ENCODE data around the gene TUT1.

GRCh38 chr11:62615521-62615920 is 24.2 kb upstream of the TUT1 start:
- no peak for TF ChIP-seq EZH2 (IDR thresholded peaks at IDR 0.05)
- TF ChIP-seq POLR2AphosphoS5 (IDR thresholded peaks at IDR 0.05; ENCODE audit: borderline replicate concordance, low read depth, low read length): no peak
- no peak for TF ChIP-seq FOXP2 (optimal IDR thresholded peaks at IDR 0.05; ENCODE audit: control extremely low read depth, extremely low read length, insufficient read depth)
